ENCODE measurements around the gene LAMA1. TPM values are rescaled to one million over a fixed set of nuclear protein-coding genes. Genes with fewer than 3 reads are reported as not detected.

LAMA1 gene
- total and polyA plus RNA-seq, 2 of the 8 experiments (the other 6 are each of a cell fraction or from before 2014, with no cell fraction given): 30.4 to 48.7 TPM

- no peak for TF ChIP-seq TAF1 (IDR thresholded peaks at IDR 0.05; ENCODE audit: low read depth, low read length)
- TF ChIP-seq SP2 (IDR thresholded peaks at IDR 0.05; ENCODE audit: low read length): no peak
- TF ChIP-seq KDM4A (IDR thresholded peaks at IDR 0.05; ENCODE audit: low read depth, low read length, severe bottlenecking): no peak
- no peak for TF ChIP-seq RFX5 (IDR thresholded peaks at IDR 0.05; ENCODE audit: borderline replicate concordance, low read depth, low read length)
- TF ChIP-seq CHD1 (IDR thresholded peaks at IDR 0.05; ENCODE audit: low read depth, low read length): no peak
- no peak for TF ChIP-seq CHD2 (IDR thresholded peaks at IDR 0.05; ENCODE audit: low read length)
- no peak for TF ChIP-seq KDM5A (IDR thresholded peaks at IDR 0.05; ENCODE audit: low read length)
- TF ChIP-seq SIX5 (IDR thresholded peaks at IDR 0.05; ENCODE audit: low read depth, low read length): no peak
- no peak for TF ChIP-seq EZH2 (IDR thresholded peaks at IDR 0.05; ENCODE audit: low read depth, low read length, severe bottlenecking)
- TF ChIP-seq NRF1 (IDR thresholded peaks at IDR 0.05; ENCODE audit: low read depth, low read length): no peak
Observed at GRCh38 chr18:7158216-7158615, 40.6 kb upstream of the LAMA1 start (continued).

Data from H1 (cell line).